ENCODE results near the gene LINC01488. TPM values are rescaled to one million over a fixed set of nuclear protein-coding genes. Genes with fewer than 3 reads are reported as not detected.

The LINC01488 gene
- total and polyA plus RNA-seq, 2 of the 13 experiments (the other 11 are each of a cell fraction or from before 2014, with no cell fraction given), result 0.26 to 0.58 TPM

- TF ChIP-seq ZBTB40 (IDR thresholded peaks at IDR 0.05), result no peak
- TF ChIP-seq ZBTB40 (CRISPR knock-in tag; IDR thresholded peaks at IDR 0.05), result peak; percentile 75; the same call in 1 of the 2 replicates
- peak; percentile 82 for TF ChIP-seq ZNF788 (CRISPR knock-in tag; IDR thresholded peaks at IDR 0.05; ENCODE audit: borderline replicate concordance)
- TF ChIP-seq ZNF512 (CRISPR knock-in tag; IDR thresholded peaks at IDR 0.05), result no peak
- TF ChIP-seq THAP11 (CRISPR knock-in tag; IDR thresholded peaks at IDR 0.05), result peak; percentile 70
- TF ChIP-seq ZBED4 (CRISPR knock-in tag; IDR thresholded peaks at IDR 0.05; ENCODE audit: borderline replicate concordance), result peak; percentile 34; the same call in 1 of the 2 replicates
- no peak for TF ChIP-seq ZNF17 (CRISPR knock-in tag; IDR thresholded peaks at IDR 0.05)
- no peak for TF ChIP-seq ZNF576 (CRISPR knock-in tag; IDR thresholded peaks at IDR 0.05)
- TF ChIP-seq GLI4 (CRISPR knock-in tag; IDR thresholded peaks at IDR 0.05; ENCODE audit: borderline replicate concordance), result no peak
- peak; percentile 56 for TF ChIP-seq SP5 (CRISPR knock-in tag; IDR thresholded peaks at IDR 0.05; ENCODE audit: borderline replicate concordance, low read depth)
- TF ChIP-seq DMTF1 (CRISPR knock-in tag; IDR thresholded peaks at IDR 0.05), result no peak
Measured at GRCh38 chr11:69442807-69443137, 38.7 kb upstream of the LINC01488 start (continued).
